SK-N-MC (cell line): Measurements from ENCODE around the gene PPIG.

Source experiments
- EZH2 ChIP-seq: fragments of 200-600 bp; sonication (generic); IDR thresholded peaks from one replicate; pipeline ENCODE4 v1.6.1; 2017; ENCODE audit warnings: antibody characterized with exemption
- FOXP2 ChIP-seq: optimal IDR thresholded peaks from 2 replicates; pipeline ENCODE3; 2011; ENCODE audit warnings: mild to moderate bottlenecking, moderate library complexity; ENCODE audit not compliant: insufficient read depth; ENCODE audit errors: extremely low read length, control extremely low read depth
- POLR2AphosphoS5 ChIP-seq: IDR thresholded peaks from 2 replicates; pipeline ENCODE4 v1.6.1; 2012; ENCODE audit warnings: mild to moderate bottlenecking, low read depth, low read length, borderline replicate concordance

- TF ChIP-seq POLR2AphosphoS5, result no peak
- no peak for TF ChIP-seq EZH2
- TF ChIP-seq FOXP2, result no peak
These were observed 92.7 kb downstream of the PPIG start for GRCh38 chr2:169676850-169677249.
